Mesendoderm (in vitro differentiated cells): ENCODE results near the gene YPEL2.
A peak's percentile ranks its signal among the peaks of the same experiment; 100 is the strongest.

Experiments
- DNase-seq: peaks from one replicate; pipeline ENCODE4 v3.0.0; 2013
- H2AK5ac ChIP-seq: 2 replicates; pipeline ENCODE4 v1.6.1; 2013; ENCODE audit warnings: low read length, inconsistent platforms
- H2BK120ac ChIP-seq: 2 replicates; pipeline ENCODE4 v1.6.1; 2013; ENCODE audit warnings: low read depth, mild to moderate bottlenecking, low read length, moderate library complexity, mixed read lengths
- H2BK15ac ChIP-seq: replicated peaks from 2 replicates; pipeline ENCODE4 v1.6.1; 2013; ENCODE audit warnings: low read depth, mild to moderate bottlenecking, moderate library complexity
- H2BK5ac ChIP-seq: 2 replicates; pipeline ENCODE4 v1.6.1; 2013; ENCODE audit warnings: low read length, inconsistent platforms
- H3K18ac ChIP-seq: 2 replicates; pipeline ENCODE4 v1.6.1; 2013; ENCODE audit warnings: mild to moderate bottlenecking, low read length, mixed read lengths
- H3K23ac ChIP-seq: one replicate; pipeline ENCODE4 v1.6.1; 2013; ENCODE audit warnings: low read length
- H3K27ac ChIP-seq: 2 replicates; pipeline ENCODE4 v1.5.1; 2013; ENCODE audit warnings: low read depth, mild to moderate bottlenecking, inconsistent platforms, low read length, moderate library complexity
- H3K27me3 ChIP-seq: 2 replicates; pipeline ENCODE4 v1.6.1; 2013; ENCODE audit warnings: low read length, control low read depth, mild to moderate bottlenecking, inconsistent platforms; ENCODE audit not compliant: insufficient read depth, poor library complexity
- H3K36me3 ChIP-seq: 2 replicates; pipeline ENCODE4 v1.6.1; 2013; ENCODE audit warnings: low read length, inconsistent platforms; ENCODE audit not compliant: control insufficient read depth, insufficient read depth
- H3K4ac ChIP-seq: one replicate; pipeline ENCODE4 v1.6.1; 2013; ENCODE audit warnings: low read depth, mild to moderate bottlenecking, low read length, moderate library complexity
- H3K4me1 ChIP-seq: 2 replicates; pipeline ENCODE4 v1.6.1; 2013; ENCODE audit warnings: low read depth, low read length, inconsistent platforms; ENCODE audit not compliant: control insufficient read depth
- H3K4me2 ChIP-seq: 2 replicates; pipeline ENCODE4 v1.6.1; 2013; ENCODE audit warnings: low read length
- H3K4me3 ChIP-seq: 2 replicates; pipeline ENCODE4 v1.5.1; 2013; ENCODE audit warnings: mild to moderate bottlenecking, low read length
- H3K56ac ChIP-seq: one replicate; pipeline ENCODE4 v1.6.1; 2013; ENCODE audit warnings: low read length
- H3K79me1 ChIP-seq: 2 replicates; pipeline ENCODE4 v1.6.1; 2013; ENCODE audit warnings: low read length, inconsistent platforms
- H3K79me2 ChIP-seq: 2 replicates; pipeline ENCODE4 v1.6.1; 2013; ENCODE audit warnings: mild to moderate bottlenecking, low read length; ENCODE audit not compliant: control insufficient read depth, insufficient read depth
- H3K9ac ChIP-seq: 2 replicates; pipeline ENCODE4 v1.6.1; 2013; ENCODE audit warnings: low read length, inconsistent platforms
- H4K5ac ChIP-seq: one replicate; pipeline ENCODE4 v1.6.1; 2013; ENCODE audit warnings: low read length
- H4K8ac ChIP-seq: one replicate; pipeline ENCODE4 v1.6.1; 2013; ENCODE audit warnings: low read depth, mild to moderate bottlenecking, control low read depth, low read length, moderate library complexity
- whole genome bisulfite sequencing: extraction: QIAGEN DNeasy Blood & Tissue Kit; methylation state at CpG from one replicate; pipeline ENCODE4 v1.1.7; 2013; ENCODE audit warnings: low lambda C conversion rate, missing lambda C conversion rate; ENCODE audit not compliant: insufficient coverage; ENCODE audit errors: extremely low coverage; 5-methylcytosine and 5-hydroxymethylcytosine counted together

Gene YPEL2

DNA sequence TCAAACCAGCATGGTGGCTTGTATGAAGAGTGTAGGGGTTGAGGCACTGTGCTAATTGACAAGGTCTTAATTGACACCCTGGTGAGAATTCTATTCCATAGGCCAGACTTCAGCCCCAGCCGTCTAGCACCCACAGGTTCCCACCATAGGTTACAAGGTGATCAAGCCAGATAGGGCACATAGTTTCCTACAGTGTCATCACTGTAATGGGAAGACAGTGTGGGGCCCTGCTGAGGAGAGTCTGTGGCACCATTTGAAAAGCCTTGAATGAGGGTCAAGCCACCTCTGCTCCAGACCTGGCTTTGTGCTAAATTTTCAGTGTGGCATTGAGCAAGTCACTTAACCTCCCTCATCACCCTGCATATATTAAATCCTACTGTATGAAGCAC is 36.2 kb downstream of the YPEL2 start:
- no peaks in the 10 kb centered on the region for H3K27me3 ChIP-seq
- no peak overlapping the region for H4K5ac ChIP-seq
- no peak overlapping the region for H4K8ac ChIP-seq
- no peak overlapping the region for H3K4me3 ChIP-seq
- DNase-seq = peak; percentile 99
- peak overlapping the region; percentile 9 for H3K56ac ChIP-seq
- peak overlapping the region; percentile 95 for H3K18ac ChIP-seq
- H3K36me3 ChIP-seq = no peaks in the 10 kb centered on the region
- H3K4me2 ChIP-seq = no peak overlapping the region
- H3K79me2 ChIP-seq = no peaks in the 10 kb centered on the region
- peaks cover 41% of the 10 kb centered on the region for H3K4me1 ChIP-seq
- H3K79me1 ChIP-seq = peaks cover 5% of the 10 kb centered on the region
- H3K9ac ChIP-seq = no peak overlapping the region
- H3K23ac ChIP-seq = no peak overlapping the region
- no peak overlapping the region for H2BK15ac ChIP-seq
- H2AK5ac ChIP-seq = no peak overlapping the region
- peak overlapping the region; percentile 92 for H2BK5ac ChIP-seq
- peak overlapping the region; percentile 95 for H3K27ac ChIP-seq
- no CpG with 5 or more reads among the region's 1 CpG for WGBS
- peak overlapping the region; percentile 93 for H2BK120ac ChIP-seq
- H3K4ac ChIP-seq = no peak overlapping the region

- no peaks in the 10 kb centered on the region for H3K79me2 ChIP-seq
- peaks cover 5% of the 10 kb centered on the region for H3K79me1 ChIP-seq
- H3K56ac ChIP-seq = peak overlapping the region; percentile 75
- no peak overlapping the region for H3K4me2 ChIP-seq
- H3K27me3 ChIP-seq = no peaks in the 10 kb centered on the region
- DNase-seq = no peak
- H2AK5ac ChIP-seq = peak overlapping the region; percentile 91
- WGBS = no CpG with 5 or more reads among the region's 7 CpGs
- no peak overlapping the region for H4K8ac ChIP-seq
- no peak overlapping the region for H3K4me3 ChIP-seq
- no peak overlapping the region for H3K9ac ChIP-seq
- H3K36me3 ChIP-seq = no peaks in the 10 kb centered on the region
- H3K27ac ChIP-seq = peak overlapping the region; percentile 95
- peak overlapping the region; percentile 93 for H2BK120ac ChIP-seq
- H2BK5ac ChIP-seq = peak overlapping the region; percentile 92
- H2BK15ac ChIP-seq = no peak overlapping the region
- H3K4ac ChIP-seq = peak overlapping the region; percentile 46
- H4K5ac ChIP-seq = peak overlapping the region; percentile 1
- H3K4me1 ChIP-seq = peaks cover 41% of the 10 kb centered on the region
- H3K18ac ChIP-seq = peak overlapping the region; percentile 95
- no peak overlapping the region for H3K23ac ChIP-seq
Measured at GRCh38 chr17:59368218-59368857, 36.9 kb downstream of the YPEL2 start.

DNA sequence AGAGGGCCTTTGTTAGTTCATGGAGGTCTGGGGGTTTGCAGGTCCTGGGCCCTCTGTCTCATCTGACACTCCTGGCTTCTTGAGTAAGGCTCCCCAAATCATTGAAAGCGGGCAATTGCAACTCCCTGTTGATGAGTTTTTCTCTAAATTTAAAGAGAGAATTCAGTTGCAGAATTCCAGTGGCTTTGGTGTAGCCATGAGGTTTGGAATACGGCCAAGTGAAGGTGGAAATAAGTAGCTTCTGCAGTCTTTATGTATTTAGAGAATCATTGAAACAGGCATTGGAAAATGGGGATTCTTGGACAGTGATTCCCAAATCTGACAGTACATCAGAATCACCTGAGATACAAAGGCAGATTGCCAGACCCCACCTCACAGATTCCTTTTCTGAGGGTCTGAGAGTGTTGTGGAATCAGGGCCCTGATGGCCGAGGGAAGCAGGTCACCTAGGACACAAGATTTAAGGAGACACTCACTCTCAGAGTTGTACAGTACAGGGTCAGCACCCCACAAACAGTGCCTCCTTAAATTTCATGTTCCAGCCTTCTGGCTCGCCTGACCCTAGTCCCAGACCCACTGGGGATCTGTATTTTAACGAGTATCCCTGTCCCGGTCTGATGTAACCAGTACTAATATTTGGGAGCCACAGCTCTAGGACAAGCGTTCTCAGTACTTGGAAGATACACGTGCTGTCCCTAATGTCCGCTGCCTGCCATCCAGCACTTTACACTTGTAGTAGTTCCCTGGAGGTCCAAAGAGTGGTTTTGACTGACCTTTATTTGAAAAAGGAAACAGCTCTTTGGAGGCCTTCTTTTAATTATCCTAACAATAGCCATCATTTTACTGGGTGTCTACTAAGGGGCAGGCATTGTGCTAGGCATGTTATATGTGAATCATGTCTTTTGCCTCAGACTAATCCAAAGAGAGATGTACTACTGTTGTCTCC is 37.8 kb downstream of the YPEL2 start:
- H3K23ac ChIP-seq = no peak overlapping the region
- DNase-seq = no peak
- H3K4me3 ChIP-seq = no peak overlapping the region
- H3K79me2 ChIP-seq = no peaks in the 10 kb centered on the region
- H3K79me1 ChIP-seq = peaks cover 3% of the 10 kb centered on the region
- H3K9ac ChIP-seq = no peak overlapping the region
- H3K27ac ChIP-seq = no peak overlapping the region
- H2BK15ac ChIP-seq = peak overlapping the region; percentile 65
- H3K36me3 ChIP-seq = no peaks in the 10 kb centered on the region
- H3K4me1 ChIP-seq = peaks cover 41% of the 10 kb centered on the region
- peak overlapping the region; percentile 55 for H2BK5ac ChIP-seq
- H4K5ac ChIP-seq = no peak overlapping the region
- peak overlapping the region; percentile 84 for H2BK120ac ChIP-seq
- peak overlapping the region; percentile 92 for H3K18ac ChIP-seq
- H3K4me2 ChIP-seq = no peak overlapping the region
- H4K8ac ChIP-seq = no peak overlapping the region
- no CpG with 5 or more reads among the region's 9 CpGs for WGBS
- H3K4ac ChIP-seq = peak overlapping the region; percentile 93
- no peaks in the 10 kb centered on the region for H3K27me3 ChIP-seq
- peak overlapping the region; percentile 5 for H2AK5ac ChIP-seq
- H3K56ac ChIP-seq = peak overlapping the region; percentile 29

GRCh38 chr17:59370593-59371299 is 39.3 kb downstream of the YPEL2 start:
- Histone ChIP-seq H3K27me3 (no peaks in the 10 kb centered on the region), H2BK5ac (peak overlapping the region; percentile 15), H4K5ac (no peak overlapping the region), H3K4ac (peak overlapping the region; percentile 73), H3K27ac (no peak overlapping the region), H3K36me3 (no peaks in the 10 kb centered on the region), H3K79me1 (peaks cover 3% of the 10 kb centered on the region), H3K4me1 (peaks cover 34% of the 10 kb centered on the region), H3K18ac (peak overlapping the region; percentile 7), H4K8ac (no peak overlapping the region), H3K9ac (peak overlapping the region; percentile 16), H3K23ac (no peak overlapping the region), H3K56ac (peak overlapping the region; percentile 56), H3K79me2 (no peaks in the 10 kb centered on the region), H2BK120ac (no peak overlapping the region), H2AK5ac (peak overlapping the region; percentile 67), H3K4me2 (no peak overlapping the region), H2BK15ac (no peak overlapping the region), H3K4me3 (no peak overlapping the region)
- DNase-seq = peak; percentile 38
- WGBS = no CpG with 5 or more reads among the region's 10 CpGs

- peak overlapping the region; percentile 42 for H2BK15ac ChIP-seq
- H3K79me2 ChIP-seq = no peaks in the 10 kb centered on the region
- no peak overlapping the region for H3K4me3 ChIP-seq
- peak overlapping the region; percentile 15 for H2BK5ac ChIP-seq
- H4K8ac ChIP-seq = no peak overlapping the region
- H3K9ac ChIP-seq = no peak overlapping the region
- peak overlapping the region; percentile 61 for H3K18ac ChIP-seq
- H3K4me1 ChIP-seq = peaks cover 26% of the 10 kb centered on the region
- H3K27me3 ChIP-seq = no peaks in the 10 kb centered on the region
- H3K36me3 ChIP-seq = no peaks in the 10 kb centered on the region
- H3K79me1 ChIP-seq = peaks cover 3% of the 10 kb centered on the region
- no peak overlapping the region for H3K23ac ChIP-seq
- H3K4me2 ChIP-seq = no peak overlapping the region
- H2AK5ac ChIP-seq = peak overlapping the region; percentile 67
- peak overlapping the region; percentile 56 for H3K56ac ChIP-seq
- DNase-seq = no peak
- no CpG with 5 or more reads among the region's 5 CpGs for WGBS
- H3K27ac ChIP-seq = no peak overlapping the region
- H4K5ac ChIP-seq = no peak overlapping the region
- peak overlapping the region; percentile 14 for H2BK120ac ChIP-seq
- H3K4ac ChIP-seq = peak overlapping the region; percentile 73
Measured at GRCh38 chr17:59371416-59372100, 40.1 kb downstream of the YPEL2 start.
